Smooth muscle cell (in vitro differentiated cells): Measurements from ENCODE around the gene KLHL26. TPM values are rescaled to one million over a fixed set of nuclear protein-coding genes. Genes with fewer than 3 reads are reported as not detected.

Source experiments
- DNase-seq: peaks from one replicate; lab custom pipeline; 2025; ENCODE audit not compliant: unreplicated experiment; lab: John Stamatoyannopoulos, UW
- H2AFZ ChIP-seq: fragments of 200-600 bp; sonication (generic); 2 replicates; pipeline ENCODE4 v1.6.0; 2016; ENCODE audit warnings: antibody characterized with exemption, low read depth, mild to moderate bottlenecking
- H3F3A ChIP-seq: fragments of 200-600 bp; sonication (generic); 2 replicates; pipeline ENCODE4 v1.6.0; 2017; ENCODE audit warnings: antibody characterized with exemption, low read depth
- H3K27ac ChIP-seq: fragments of 200-600 bp; sonication (generic); 2 replicates; pipeline ENCODE4 v1.5.1; 2016; ENCODE audit warnings: low read depth, mild to moderate bottlenecking
- H3K27me3 ChIP-seq: fragments of 200-600 bp; sonication (generic); 2 replicates; pipeline ENCODE4 v1.6.1; 2016; ENCODE audit warnings: low read depth, mild to moderate bottlenecking
- H3K36me3 ChIP-seq: fragments of 200-600 bp; sonication (generic); 2 replicates; pipeline ENCODE4 v1.5.1; 2016; ENCODE audit warnings: low read depth
- H3K4me1 ChIP-seq: fragments of 200-600 bp; sonication (generic); 2 replicates; pipeline ENCODE4 v1.5.1; 2016; ENCODE audit warnings: low read depth
- H3K4me2 ChIP-seq: fragments of 200-600 bp; sonication (generic); 2 replicates; pipeline ENCODE4 v1.6.0; 2016; ENCODE audit warnings: mild to moderate bottlenecking
- H3K4me3 ChIP-seq: fragments of 200-600 bp; sonication (generic); 2 replicates; pipeline ENCODE4 v1.5.1; 2016; ENCODE audit warnings: mild to moderate bottlenecking
- H3K79me2 ChIP-seq: fragments of 200-600 bp; sonication (generic); 2 replicates; pipeline ENCODE4 v1.6.0; 2016; ENCODE audit warnings: low read depth, mild to moderate bottlenecking
- H3K9ac ChIP-seq: fragments of 200-600 bp; sonication (generic); 2 replicates; pipeline ENCODE4 v1.6.0; 2016; ENCODE audit warnings: low read depth
- H3K9me3 ChIP-seq: fragments of 200-600 bp; sonication (generic); replicated peaks from 2 replicates; pipeline ENCODE4 v1.5.1; 2016; ENCODE audit warnings: low read depth
- H4K20me1 ChIP-seq: fragments of 200-600 bp; sonication (generic); 2 replicates; pipeline ENCODE4 v1.6.0; 2016; ENCODE audit warnings: low read depth
- whole genome bisulfite sequencing: methylation state at CpG from one replicate; pipeline ENCODE4 v1.1.7; 2016; ENCODE audit warnings: low lambda C conversion rate; 5-methylcytosine and 5-hydroxymethylcytosine counted together
- polyA plus RNA-seq: library from polyadenylated mRNA; unstranded; fragments of >200 nt; fragmentation: Nextera tagmentation; extraction: Ambion mirVana; gene quantifications from 2 replicates; pipeline ENCODE4 v1.2.1, GENCODE V29; 2016
- total RNA-seq: library from RNA; depleted of rRNA; stranded (reverse); fragments of >200 nt; gene quantifications from 2 replicates; pipeline ENCODE4 v1.2.3, GENCODE V29; 2014
- TF ChIP-seq, protein P1 (sequence below): fragments of 200-600 bp; sonication (generic); IDR thresholded peaks from 2 replicates; pipeline ENCODE4 v1.5.1; 2017; ENCODE audit warnings: borderline replicate concordance, mild to moderate bottlenecking, antibody characterized with exemption; ENCODE audit not compliant: insufficient read depth, poor library complexity, severe bottlenecking

The KLHL26 gene
- total and polyA plus RNA-seq, 2 experiments from 2014 or later = 3.9 to 7.6 TPM

DNA sequence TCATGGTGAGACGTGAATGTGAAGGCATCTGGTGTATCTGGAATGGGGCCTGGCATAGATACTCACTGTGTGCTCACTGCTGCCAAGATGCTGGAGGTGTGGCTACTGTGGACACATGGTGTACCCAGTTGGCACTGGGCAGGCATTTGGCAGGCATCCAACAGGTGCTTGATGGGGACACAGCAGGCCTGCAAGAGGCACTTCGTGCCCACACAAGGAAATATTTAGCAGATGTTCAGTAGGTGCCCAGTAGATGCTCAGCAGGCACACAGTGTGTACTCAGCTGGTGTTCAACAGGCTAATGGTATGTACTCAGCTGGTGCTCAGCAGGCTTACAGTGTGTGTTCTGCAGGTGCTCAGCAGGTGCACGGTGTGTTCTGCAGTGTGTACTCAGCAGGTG is 60.9 kb downstream of the KLHL26 start:
- Histone ChIP-seq H3K36me3 (no peaks in the 10 kb centered on the region), H3K9ac (no peak overlapping the region), H3K4me3 (no peak overlapping the region), H3K27ac (no peak overlapping the region), H3K79me2 (peaks cover 29% of the 10 kb centered on the region), H3K9me3 (no peaks in the 10 kb centered on the region), H3K4me1 (peaks cover 16% of the 10 kb centered on the region), H4K20me1 (peaks cover 94% of the 10 kb centered on the region), H3K27me3 (no peaks in the 10 kb centered on the region), H3F3A (no peaks in the 10 kb centered on the region), H3K4me2 (no peak overlapping the region), H2AFZ (no peak overlapping the region)
- TF ChIP-seq, protein P1, sequence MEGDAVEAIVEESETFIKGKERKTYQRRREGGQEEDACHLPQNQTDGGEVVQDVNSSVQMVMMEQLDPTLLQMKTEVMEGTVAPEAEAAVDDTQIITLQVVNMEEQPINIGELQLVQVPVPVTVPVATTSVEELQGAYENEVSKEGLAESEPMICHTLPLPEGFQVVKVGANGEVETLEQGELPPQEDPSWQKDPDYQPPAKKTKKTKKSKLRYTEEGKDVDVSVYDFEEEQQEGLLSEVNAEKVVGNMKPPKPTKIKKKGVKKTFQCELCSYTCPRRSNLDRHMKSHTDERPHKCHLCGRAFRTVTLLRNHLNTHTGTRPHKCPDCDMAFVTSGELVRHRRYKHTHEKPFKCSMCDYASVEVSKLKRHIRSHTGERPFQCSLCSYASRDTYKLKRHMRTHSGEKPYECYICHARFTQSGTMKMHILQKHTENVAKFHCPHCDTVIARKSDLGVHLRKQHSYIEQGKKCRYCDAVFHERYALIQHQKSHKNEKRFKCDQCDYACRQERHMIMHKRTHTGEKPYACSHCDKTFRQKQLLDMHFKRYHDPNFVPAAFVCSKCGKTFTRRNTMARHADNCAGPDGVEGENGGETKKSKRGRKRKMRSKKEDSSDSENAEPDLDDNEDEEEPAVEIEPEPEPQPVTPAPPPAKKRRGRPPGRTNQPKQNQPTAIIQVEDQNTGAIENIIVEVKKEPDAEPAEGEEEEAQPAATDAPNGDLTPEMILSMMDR = no peak
- DNase-seq = no peak
- WGBS = 90% methylated on average over 3 of the region's 3 CpGs

DNA sequence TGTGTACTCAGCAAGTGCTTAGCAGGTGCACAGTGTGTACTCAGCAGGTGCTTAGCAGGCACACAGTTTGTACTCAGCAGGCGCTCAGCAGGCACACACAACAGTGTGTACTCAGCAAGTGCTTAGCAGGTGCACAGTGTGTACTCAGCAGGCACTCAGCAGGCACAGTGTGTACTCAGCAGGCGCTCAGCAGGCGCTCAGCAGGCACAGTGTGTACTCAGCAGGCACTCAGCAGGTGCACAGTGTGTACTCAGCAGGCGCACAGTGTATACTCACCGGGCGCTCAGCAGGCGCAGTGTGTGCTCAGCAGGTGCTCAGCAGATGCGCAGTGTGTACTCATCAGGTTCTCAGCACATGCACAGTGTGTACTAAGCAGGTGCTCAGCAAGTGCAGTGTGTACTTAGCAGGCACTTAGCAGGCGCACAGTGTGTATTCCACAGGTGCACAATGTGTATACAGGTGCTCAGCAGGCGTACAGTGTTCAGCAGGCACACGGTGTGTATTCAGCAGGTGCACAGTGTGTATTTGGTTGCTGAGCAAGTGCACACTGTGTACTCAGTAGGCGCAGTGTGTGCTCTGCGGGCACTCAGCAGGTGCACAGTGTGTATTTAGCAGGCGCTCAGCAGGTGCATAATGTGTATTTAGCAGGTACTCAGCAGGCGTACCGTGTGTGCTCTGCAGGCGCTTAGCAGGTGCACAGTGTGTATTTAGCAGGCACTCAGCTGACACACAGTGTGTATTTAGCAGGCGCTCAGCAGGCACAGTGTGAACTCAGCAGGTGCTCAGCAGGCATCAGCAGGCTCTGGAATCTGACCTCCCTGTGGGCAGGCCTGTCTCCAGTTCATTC is 61.7 kb downstream of the KLHL26 start:
- H3K4me3 ChIP-seq = no peak overlapping the region
- peaks cover 31% of the 10 kb centered on the region for H3K79me2 ChIP-seq
- TF ChIP-seq, protein P1 = no peak

DNA sequence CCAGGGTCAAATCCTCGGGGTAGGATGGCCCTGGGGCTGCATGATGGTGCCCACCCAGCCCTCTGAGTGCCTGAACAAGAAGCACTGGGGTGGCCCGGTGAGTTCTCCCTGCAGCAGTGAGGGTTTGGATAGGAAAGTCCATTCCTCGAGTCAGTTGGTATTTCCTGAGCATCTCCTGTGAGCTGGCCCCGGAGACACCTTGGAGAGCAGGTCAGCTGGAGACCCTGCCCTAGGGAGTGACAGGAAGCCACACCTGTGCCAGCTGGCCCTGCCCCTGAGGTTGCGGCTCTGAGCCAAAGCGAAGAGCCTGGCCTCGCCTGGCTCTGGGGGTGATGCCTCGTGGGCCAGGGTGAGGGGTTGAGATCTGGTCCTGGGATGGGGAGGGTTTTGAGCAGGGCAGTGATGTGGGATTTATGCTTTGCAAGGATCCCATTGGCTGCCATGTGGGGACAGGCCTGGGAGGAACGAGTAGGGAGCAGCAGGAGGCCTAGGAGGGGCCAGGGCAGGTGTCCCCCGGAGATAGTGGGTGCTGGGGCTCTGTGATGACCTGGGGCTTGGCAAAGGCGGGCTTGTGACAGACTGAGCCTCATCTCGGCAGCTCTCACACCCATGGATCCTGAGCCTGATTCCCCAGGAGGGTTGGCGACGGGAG is 62.7 kb downstream of the KLHL26 start:
- Histone ChIP-seq H3K4me1 (peaks cover 16% of the 10 kb centered on the region), H3K27me3 (no peaks in the 10 kb centered on the region), H4K20me1 (peaks cover 100% of the 10 kb centered on the region), H3F3A (no peaks in the 10 kb centered on the region), H2AFZ (no peak overlapping the region), H3K36me3 (no peaks in the 10 kb centered on the region), H3K4me3 (no peak overlapping the region), H3K9me3 (no peaks in the 10 kb centered on the region), H3K79me2 (peaks cover 36% of the 10 kb centered on the region), H3K4me2 (no peak overlapping the region), H3K9ac (no peak overlapping the region), H3K27ac (no peak overlapping the region)
- TF ChIP-seq, protein P1 = no peak
- 92% methylated on average over 14 of the region's 14 CpGs for WGBS
- no peak for DNase-seq

More for the DNA sequence above, 61.7 kb downstream of the KLHL26 start:
- Histone ChIP-seq H3K9ac (no peak overlapping the region), H3K4me2 (no peak overlapping the region), H3K27ac (no peak overlapping the region), H2AFZ (no peak overlapping the region), H3K4me1 (peaks cover 16% of the 10 kb centered on the region), H3K36me3 (no peaks in the 10 kb centered on the region), H3K27me3 (no peaks in the 10 kb centered on the region), H3K9me3 (no peaks in the 10 kb centered on the region), H3F3A (no peaks in the 10 kb centered on the region), H4K20me1 (peaks cover 100% of the 10 kb centered on the region)
- 94% methylated on average over 18 of the region's 18 CpGs for WGBS
- no peak for DNase-seq
